ENCODE results near the gene COLEC12. TPM values are rescaled to one million over a fixed set of nuclear protein-coding genes. Genes with fewer than 3 reads are reported as not detected.

Gene COLEC12
- total RNA-seq, 2 donors from 2014 or later = not detected

DNA sequence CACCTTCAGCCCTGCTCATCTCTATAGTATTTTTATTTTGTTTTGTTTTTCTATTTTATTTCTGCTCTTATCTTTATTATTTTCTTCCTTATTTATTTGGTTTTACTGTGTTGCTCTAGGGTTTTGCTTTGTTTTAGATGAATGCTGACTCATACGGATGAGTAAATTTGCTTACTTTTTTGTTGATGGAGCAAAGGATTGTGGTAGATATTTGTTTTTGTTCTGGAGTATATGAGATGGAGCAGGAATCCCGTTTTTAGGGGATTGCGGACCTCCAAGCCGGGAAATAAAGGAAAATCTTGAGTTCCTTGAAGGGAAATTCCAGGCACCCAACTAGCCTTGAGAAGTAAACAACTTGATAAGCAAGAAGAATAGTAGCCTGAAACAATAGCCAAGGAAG, 15.3 kb upstream of the COLEC12 start:
- no peak for ATAC-seq
- H3K4me1 Mint-ChIP-seq (ENCODE audit: low read depth in 2 of 2) = peaks cover 16 to 27% of the 10 kb centered on the region in 2 donors
- H3K4me3 Mint-ChIP-seq = no peak overlapping the region
- peaks cover 4% of the 10 kb centered on the region for H3K36me3 Mint-ChIP-seq
- peaks cover 3 to 17% of the 10 kb centered on the region in 2 donors for H3K27me3 Mint-ChIP-seq
- DNase-seq (ENCODE audit: low spot score) = no peak
- peaks cover 3% of the 10 kb centered on the region for H3K9me3 Mint-ChIP-seq
- no peak overlapping the region for H3K27ac Mint-ChIP-seq

DNA sequence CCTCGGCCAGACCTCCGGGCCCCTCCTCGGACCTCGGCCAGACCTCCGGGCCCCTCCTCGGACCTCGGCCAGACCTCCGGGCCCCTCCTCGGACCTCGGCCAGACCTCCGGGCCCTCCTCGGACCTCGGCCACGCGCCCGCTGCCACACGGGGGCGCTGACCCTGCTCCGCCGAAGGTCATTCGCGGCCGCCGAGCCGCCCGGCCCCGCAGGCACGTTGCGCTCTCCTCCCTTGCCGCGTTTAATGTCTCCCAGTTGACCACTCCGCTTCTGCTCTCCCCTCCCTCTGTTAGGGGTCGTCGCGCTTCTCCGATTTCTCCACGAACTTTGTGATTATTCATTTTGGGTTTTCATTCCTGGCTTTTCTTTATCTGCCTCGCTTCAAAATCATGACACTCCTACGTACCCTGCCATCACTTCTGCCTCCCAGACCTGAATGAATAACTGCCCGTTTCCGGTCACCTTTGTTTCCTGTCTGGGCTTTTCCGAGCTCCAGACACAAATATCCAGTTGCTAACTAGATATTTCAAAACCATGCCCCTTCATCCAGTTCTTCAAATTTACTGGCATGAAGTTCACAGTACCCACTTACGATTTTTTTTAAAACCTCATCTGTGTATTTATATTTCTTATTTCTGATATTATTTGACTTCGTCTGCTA, 14.8 kb upstream of the COLEC12 start:
- ATAC-seq (no peak), DNase-seq (ENCODE audit: low spot score) (no peak)
- peaks cover 3 to 17% of the 10 kb centered on the region in 2 donors for H3K27me3 Mint-ChIP-seq
- no peak overlapping the region for H3K4me3 Mint-ChIP-seq
- H3K4me1 Mint-ChIP-seq (ENCODE audit: low read depth in 2 of 2) = peaks cover 16 to 27% of the 10 kb centered on the region in 2 donors
- peaks cover 4% of the 10 kb centered on the region for H3K36me3 Mint-ChIP-seq
- peaks cover 3% of the 10 kb centered on the region for H3K9me3 Mint-ChIP-seq
- no peak overlapping the region for H3K27ac Mint-ChIP-seq

DNA sequence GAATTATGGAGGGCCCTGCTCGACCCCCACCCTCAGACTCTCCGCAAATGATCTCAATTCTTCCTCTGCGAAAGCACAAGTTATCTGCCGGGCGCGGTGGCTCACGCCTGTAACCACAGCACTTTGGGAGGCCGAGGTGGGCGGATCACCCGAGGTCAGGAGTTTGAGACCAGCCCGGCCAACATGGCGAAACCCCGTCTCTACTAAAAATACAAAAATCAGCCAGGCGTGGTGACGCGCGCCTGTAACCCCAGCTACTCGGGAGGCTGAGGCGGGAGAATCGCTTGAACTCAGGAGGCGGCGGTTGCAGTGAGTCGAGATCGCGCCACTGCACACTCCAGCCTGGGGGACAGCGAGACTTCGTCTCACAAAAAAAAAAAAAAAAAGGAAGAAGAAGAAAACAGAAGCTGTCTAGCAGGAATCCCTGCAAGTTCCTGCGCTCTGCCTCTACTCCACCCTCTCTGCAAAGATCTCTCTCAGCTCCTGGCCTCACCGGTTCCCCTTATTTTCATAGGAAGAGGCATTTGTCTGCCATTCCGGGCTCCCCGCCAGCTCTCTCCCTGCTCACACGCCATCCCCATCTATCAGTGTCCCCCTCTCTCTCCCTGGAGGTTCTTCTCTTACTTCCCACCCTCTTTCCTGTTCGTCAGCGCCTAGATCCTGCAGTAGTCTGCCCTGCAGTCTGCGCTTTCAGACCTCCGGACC, 13.5 kb upstream of the COLEC12 start:
- no peak for ATAC-seq
- H3K9me3 Mint-ChIP-seq = peaks cover 3% of the 10 kb centered on the region
- no peak overlapping the region for H3K4me3 Mint-ChIP-seq

DNA sequence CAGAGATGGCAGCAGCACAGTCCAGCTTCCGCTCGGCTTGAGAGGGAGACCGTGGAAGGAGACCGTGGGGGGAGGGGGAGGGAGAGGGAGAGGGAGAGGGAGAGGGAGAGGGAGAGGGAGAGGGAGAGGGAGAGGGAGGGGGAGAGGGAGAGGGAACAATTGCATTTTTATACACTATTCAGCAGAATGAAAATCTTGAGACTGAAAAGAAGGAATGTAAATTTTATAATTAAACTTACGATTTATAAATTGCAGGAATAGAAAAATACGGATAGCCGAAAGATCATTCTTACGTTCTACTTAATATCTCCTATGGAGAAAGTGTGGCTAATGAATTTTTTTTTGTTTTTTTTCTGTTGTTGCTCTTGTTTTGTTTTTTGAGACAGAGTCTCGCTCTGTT, 12.5 kb upstream of the COLEC12 start:
- DNase-seq (ENCODE audit: low spot score) (no peak), ATAC-seq (no peak)
- no peak overlapping the region for H3K27ac Mint-ChIP-seq
- H3K4me1 Mint-ChIP-seq (ENCODE audit: low read depth in 2 of 2) = peaks cover 1 to 9% of the 10 kb centered on the region in 2 donors
- H3K27me3 Mint-ChIP-seq = peaks cover 3 to 17% of the 10 kb centered on the region in 2 donors
- H3K36me3 Mint-ChIP-seq = peaks cover 4% of the 10 kb centered on the region
- H3K9me3 Mint-ChIP-seq = peaks cover 3% of the 10 kb centered on the region
- no peak overlapping the region for H3K4me3 Mint-ChIP-seq

More for the DNA sequence above, 13.5 kb upstream of the COLEC12 start:
- Mint-ChIP-seq H3K27ac (no peak overlapping the region), H3K4me1 (ENCODE audit: low read depth in 2 of 2) (peaks cover 11 to 20% of the 10 kb centered on the region in 2 donors), H3K27me3 (peaks cover 3 to 17% of the 10 kb centered on the region in 2 donors), H3K36me3 (peaks cover 4% of the 10 kb centered on the region)
- DNase-seq (ENCODE audit: low spot score) = no peak

DNA sequence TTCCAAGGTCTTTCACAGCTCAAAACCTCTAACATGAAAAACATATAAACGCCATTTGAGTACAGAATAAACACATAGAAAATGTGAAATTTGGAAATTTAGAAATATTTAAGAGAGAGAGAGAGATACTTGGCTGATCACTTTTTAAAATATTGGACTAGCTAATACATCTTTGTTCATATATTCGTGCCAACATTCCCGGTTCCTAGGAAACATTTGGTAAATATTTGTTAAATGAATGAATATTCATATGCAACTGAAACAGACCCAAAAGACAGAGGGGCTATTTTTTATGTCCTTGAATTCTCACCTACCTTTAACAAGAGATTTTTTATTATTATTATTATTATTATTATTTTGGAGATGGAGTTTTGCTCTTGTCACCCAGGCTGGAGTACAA, 8.3 kb upstream of the COLEC12 start:
- ATAC-seq (no peak), DNase-seq (ENCODE audit: low spot score) (no peak)
- Mint-ChIP-seq H3K36me3 (no peaks in the 10 kb centered on the region), H3K27ac (no peak overlapping the region), H3K27me3 (peaks cover 9 to 18% of the 10 kb centered on the region in 2 donors), H3K9me3 (no peaks in the 10 kb centered on the region), H3K4me3 (no peak overlapping the region), H3K4me1 (ENCODE audit: low read depth in 2 of 2) (no peaks in the 10 kb centered on the region)

DNA sequence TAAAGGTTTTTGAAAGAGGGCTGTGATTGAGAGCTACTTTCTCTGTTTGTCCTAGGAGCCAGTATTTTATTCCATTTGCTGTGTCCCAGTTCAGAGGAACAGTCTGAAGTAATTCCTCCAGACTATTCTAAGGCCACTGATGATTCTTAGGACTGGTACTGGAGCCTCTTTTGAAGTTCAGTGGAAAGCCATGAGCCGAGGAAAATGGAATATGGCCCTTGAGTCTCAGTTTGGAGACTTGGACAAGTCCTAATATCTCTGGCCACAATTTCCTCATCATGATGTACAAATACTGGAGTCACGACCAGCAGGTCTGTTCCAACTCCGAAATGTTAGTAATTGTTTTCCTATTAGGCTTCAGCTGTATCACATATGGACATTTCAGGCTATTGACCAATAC, 7.1 kb upstream of the COLEC12 start:
- H3K4me3 Mint-ChIP-seq = no peak overlapping the region
- no peaks in the 10 kb centered on the region for H3K9me3 Mint-ChIP-seq
- ATAC-seq (no peak), DNase-seq (ENCODE audit: low spot score) (no peak)
- no peak overlapping the region for H3K27ac Mint-ChIP-seq
- no peaks in the 10 kb centered on the region for H3K4me1 Mint-ChIP-seq (ENCODE audit: low read depth in 2 of 2)
- peaks cover 13 to 22% of the 10 kb centered on the region in 2 donors for H3K27me3 Mint-ChIP-seq
- no peaks in the 10 kb centered on the region for H3K36me3 Mint-ChIP-seq

DNA sequence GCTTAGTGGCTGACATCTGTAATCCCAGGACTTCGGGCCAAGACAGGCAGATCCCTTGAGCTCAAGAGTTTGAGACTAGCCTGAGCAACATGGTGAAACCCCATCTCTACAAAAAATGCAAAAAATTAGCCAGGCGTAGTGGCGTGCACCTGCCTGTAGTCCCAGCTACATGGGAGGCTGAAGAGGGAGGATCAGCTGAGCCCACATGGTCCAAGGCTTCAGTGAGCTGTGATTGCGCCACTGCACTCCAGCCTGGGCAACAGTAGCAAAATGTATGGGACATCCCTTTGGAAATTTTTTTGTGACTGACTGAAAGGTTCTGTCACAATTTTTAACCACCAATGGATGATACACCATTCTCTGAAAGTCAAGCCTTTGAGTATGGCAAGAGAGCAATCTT, 6.3 kb upstream of the COLEC12 start:
- Mint-ChIP-seq H3K27me3 (peaks cover 13 to 24% of the 10 kb centered on the region in 2 donors), H3K27ac (no peak overlapping the region), H3K9me3 (no peaks in the 10 kb centered on the region), H3K4me3 (no peak overlapping the region), H3K4me1 (ENCODE audit: low read depth in 2 of 2) (no peaks in the 10 kb centered on the region), H3K36me3 (no peaks in the 10 kb centered on the region)
- DNase-seq (ENCODE audit: low spot score) (no peak), ATAC-seq (no peak)

DNA sequence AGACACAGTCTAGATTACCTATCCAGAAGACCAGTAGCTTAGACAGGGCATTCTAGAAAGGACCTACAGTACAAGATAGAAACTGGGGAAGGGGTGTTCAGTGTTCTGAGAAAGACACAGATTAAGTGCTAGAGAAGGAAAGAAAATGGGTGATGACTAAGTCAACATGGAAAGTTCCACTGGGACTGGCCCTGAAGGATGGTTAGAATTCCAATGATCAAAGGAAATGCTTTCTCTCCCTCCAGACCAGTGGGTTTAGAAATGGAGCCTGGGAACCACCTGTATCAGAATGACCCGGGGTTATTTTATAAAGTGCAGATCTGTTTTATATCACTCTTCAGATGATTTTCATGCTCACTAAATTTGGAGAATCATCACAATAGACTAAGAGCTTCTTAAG, 5.8 kb upstream of the COLEC12 start:
- H3K36me3 Mint-ChIP-seq = no peaks in the 10 kb centered on the region
- H3K9me3 Mint-ChIP-seq = no peaks in the 10 kb centered on the region
- peaks cover 13 to 24% of the 10 kb centered on the region in 2 donors for H3K27me3 Mint-ChIP-seq
- no peak overlapping the region for H3K27ac Mint-ChIP-seq
- H3K4me1 Mint-ChIP-seq (ENCODE audit: low read depth in 2 of 2) = no peaks in the 10 kb centered on the region
- no peak overlapping the region for H3K4me3 Mint-ChIP-seq
- no peak for DNase-seq (ENCODE audit: low spot score)
- no peak for ATAC-seq

DNA sequence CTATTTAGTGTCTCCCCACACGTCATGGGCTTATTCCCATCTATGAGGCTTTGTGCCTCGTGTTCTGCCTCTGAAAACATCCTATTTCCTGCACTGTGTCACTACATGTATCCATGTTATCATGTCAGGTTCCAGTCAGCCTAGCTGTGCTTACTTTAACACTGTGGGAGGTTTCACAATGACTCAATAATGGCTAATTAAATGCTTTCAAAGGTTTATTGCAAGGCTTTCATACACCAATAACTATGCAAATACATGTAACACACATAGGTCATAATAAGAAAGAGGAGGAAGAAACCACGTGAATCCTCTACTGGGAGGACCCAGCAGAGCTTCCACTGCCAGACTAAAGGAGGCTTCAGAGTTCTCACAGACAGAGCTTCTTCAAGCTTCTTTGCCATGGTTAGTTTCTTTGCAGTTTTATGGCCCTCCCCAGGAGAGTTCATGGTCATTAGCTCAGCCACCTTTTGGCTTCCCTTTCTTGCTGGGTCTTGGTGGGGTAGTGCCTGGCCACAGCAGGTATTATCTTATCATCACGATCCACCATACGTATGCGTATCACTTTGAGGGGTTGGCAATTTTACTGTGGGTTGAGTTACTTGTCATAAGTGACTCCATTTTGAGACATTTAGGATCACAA, 5.1 kb upstream of the COLEC12 start:
- ATAC-seq = peak in 1 of 2 donors; percentile 17
- Mint-ChIP-seq H3K4me3 (no peak overlapping the region), H3K27me3 (peaks cover 13 to 24% of the 10 kb centered on the region in 2 donors), H3K9me3 (no peaks in the 10 kb centered on the region), H3K36me3 (no peaks in the 10 kb centered on the region), H3K4me1 (ENCODE audit: low read depth in 2 of 2) (no peaks in the 10 kb centered on the region), H3K27ac (no peak overlapping the region)
- DNase-seq (ENCODE audit: low spot score) = no peak

DNA sequence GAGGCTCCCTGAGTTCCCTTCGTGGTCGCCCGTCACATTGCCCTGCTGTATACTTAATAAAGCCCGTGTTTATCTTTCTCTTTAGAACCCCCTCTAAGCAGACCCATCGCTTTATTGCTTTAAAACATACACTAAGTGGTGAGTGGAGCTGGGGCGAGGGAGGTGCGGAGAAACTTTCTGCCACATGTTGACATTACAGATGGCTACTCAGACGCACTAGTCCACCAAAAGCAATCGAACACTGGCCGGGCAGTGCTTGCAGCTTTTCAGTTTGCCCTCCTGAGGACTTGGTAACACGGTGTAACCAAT, 859 bp upstream of the COLEC12 start:
- Mint-ChIP-seq H3K4me3 (no peak overlapping the region), H3K27me3 (peaks cover 31 to 48% of the 10 kb centered on the region in 2 donors), H3K9me3 (no peaks in the 10 kb centered on the region), H3K27ac (no peak overlapping the region), H3K4me1 (ENCODE audit: low read depth in 2 of 2) (peaks cover 0 to 3% of the 10 kb centered on the region in 2 donors), H3K36me3 (no peaks in the 10 kb centered on the region)
- no peak for ATAC-seq
- no peak for DNase-seq (ENCODE audit: low spot score)

DNA sequence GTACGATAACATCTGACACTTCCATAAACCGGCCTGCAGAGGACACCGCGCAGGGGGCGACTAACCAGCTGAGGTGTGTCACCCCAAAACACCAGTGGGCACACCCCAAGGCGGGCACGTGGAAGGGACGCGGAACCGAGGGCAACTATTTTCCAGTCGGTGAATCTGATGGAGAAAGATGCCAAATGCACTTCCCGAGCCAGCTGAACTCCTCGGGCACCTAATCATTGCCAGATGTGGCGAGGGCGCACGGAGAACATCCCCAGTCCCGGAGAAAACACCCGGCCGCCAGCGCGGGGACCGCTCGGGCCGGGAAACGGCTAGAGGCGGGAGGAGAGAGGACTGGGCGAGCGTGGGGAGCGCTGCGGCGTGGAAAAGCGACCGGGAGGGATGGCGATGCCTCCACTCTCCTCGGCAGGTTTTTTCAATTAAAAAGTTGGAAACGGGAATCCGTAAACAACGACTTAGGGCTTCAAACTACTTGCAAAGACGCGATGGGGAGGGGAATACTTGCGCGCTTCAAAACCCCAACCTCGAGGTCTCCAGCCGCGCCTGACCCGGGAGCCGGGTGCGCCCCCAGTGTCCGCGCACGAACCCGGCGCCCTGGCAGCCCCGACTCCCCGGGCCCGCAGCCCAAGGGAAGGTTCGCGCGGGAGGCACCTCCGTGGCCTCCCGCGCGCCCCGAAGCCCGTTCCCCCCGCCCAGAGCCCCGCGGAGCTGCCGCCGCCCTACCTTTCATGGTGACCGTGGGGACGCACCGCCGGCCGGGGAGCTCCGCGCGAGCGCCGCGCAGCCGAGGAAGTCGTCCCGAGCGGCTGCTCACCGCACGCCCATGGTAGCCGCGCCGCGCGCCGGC, 497 bp downstream of the COLEC12 start:
- H3K36me3 Mint-ChIP-seq = no peaks in the 10 kb centered on the region
- H3K4me1 Mint-ChIP-seq (ENCODE audit: low read depth in 2 of 2) = peaks cover 0 to 3% of the 10 kb centered on the region in 2 donors
- DNase-seq (ENCODE audit: low spot score) (no peak), ATAC-seq (no peak)
- peaks cover 27 to 36% of the 10 kb centered on the region in 2 donors for H3K27me3 Mint-ChIP-seq
- no peaks in the 10 kb centered on the region for H3K9me3 Mint-ChIP-seq
- H3K4me3 Mint-ChIP-seq = no peak overlapping the region
- no peak overlapping the region for H3K27ac Mint-ChIP-seq

DNA sequence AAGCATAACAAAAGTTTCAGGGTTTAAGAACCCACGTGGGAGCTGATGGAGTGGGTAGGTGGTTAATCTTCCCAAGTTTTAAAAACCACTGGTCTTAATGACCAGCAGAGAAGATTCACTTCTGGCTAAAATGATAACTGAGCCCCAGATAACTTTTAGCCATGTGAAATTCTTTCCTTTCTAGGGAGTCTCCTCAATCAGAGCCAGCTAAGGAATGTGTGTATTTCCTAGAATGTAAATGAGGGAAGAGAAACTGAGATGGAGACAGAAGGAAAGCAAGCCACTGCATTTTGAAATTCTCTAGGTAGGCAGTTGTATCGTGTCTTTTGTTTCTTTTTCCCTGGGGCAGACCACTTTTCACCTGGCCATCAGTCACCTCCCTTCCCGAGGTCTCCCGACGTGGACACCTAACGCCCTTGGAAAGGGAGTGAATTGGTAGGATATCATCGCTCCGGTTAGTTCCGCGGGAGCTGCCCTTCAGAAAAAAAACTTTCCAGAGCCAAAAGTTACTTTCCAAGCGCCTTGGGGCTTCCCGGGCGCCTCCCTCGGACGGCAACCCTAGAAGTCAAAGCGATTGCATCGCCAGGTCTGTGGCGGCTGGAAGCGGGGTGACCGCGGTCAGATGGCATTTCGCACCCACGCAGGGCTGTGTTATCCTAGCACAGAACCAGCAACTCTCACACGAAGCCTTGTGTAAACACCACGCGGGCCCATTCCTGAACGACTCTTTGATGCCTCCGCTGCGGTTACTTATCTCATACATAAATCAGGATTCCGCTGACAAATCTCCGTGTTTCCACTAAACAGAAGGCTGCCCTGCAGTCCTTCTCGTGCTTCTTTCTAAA, 1.3 kb downstream of the COLEC12 start:
- Mint-ChIP-seq H3K36me3 (no peaks in the 10 kb centered on the region), H3K27ac (no peak overlapping the region), H3K27me3 (peaks cover 22 to 32% of the 10 kb centered on the region in 2 donors), H3K9me3 (no peaks in the 10 kb centered on the region), H3K4me3 (no peak overlapping the region), H3K4me1 (ENCODE audit: low read depth in 2 of 2) (peaks cover 0 to 3% of the 10 kb centered on the region in 2 donors)
- DNase-seq (ENCODE audit: low spot score) (no peak), ATAC-seq (no peak)

DNA sequence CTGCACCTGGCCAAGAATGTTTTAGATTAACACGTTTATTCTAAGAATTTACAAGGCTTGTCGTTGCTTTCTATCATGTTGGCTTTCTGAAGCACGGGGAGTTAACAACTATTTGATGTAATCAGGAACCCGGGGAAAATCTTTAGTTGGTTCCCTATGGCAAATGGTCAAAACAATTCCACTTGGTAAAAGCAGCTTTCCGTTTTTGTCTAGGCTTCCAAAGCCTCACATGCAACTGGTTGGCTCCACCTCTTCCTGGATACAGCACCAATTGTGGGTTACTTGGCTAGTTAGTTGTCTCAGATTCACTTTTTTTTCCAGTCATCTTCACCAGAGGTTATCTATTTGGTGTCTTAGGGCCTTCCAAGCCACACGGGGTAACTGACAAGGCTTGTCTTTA, 2.8 kb downstream of the COLEC12 start:
- Mint-ChIP-seq H3K27ac (no peak overlapping the region), H3K9me3 (no peaks in the 10 kb centered on the region), H3K36me3 (no peaks in the 10 kb centered on the region), H3K4me1 (ENCODE audit: low read depth in 2 of 2) (peaks cover 0 to 3% of the 10 kb centered on the region in 2 donors), H3K27me3 (peaks cover 18 to 29% of the 10 kb centered on the region in 2 donors), H3K4me3 (no peak overlapping the region)
- ATAC-seq = no peak
- DNase-seq (ENCODE audit: low spot score) = no peak
